Measurements from ENCODE around the gene GRAMD4. TPM values are rescaled to one million over a fixed set of nuclear protein-coding genes. Genes with fewer than 3 reads are reported as not detected.

The GRAMD4 gene
- total and polyA plus RNA-seq, 10 of the 15 experiments (the other 5 are each of a cell fraction or from before 2014, with no cell fraction given), result 0.21 to 45.5 (median 10.6) TPM

GRCh38 chr22:46677323-46678002 lies 57.3 kb downstream of the GRAMD4 start:
- TF ChIP-seq HDAC6 (IDR thresholded peaks at IDR 0.05; ENCODE audit: unreplicated experiment) (no peak), SIX5 (IDR thresholded peaks at IDR 0.05; ENCODE audit: low read depth, low read length, severe bottlenecking) (no peak), NFIC (IDR thresholded peaks at IDR 0.05; ENCODE audit: low read depth, low read length) (no peak), CBFB (IDR thresholded peaks at IDR 0.05; ENCODE audit: low read depth) (no peak), SP1 (IDR thresholded peaks at IDR 0.05; ENCODE audit: low read depth, low read length) (no peak), CREB1 (IDR thresholded peaks at IDR 0.05; ENCODE audit: low read depth) (no peak), RB1 (IDR thresholded peaks at IDR 0.05; ENCODE audit: borderline replicate concordance) (no peak), WRNIP1 (IDR thresholded peaks at IDR 0.05; ENCODE audit: borderline replicate concordance, low read depth, low read length) (no peak), FOS (IDR thresholded peaks at IDR 0.05; ENCODE audit: borderline replicate concordance, extremely low read depth, insufficient read length) (no peak), CEBPB (IDR thresholded peaks at IDR 0.05; ENCODE audit: borderline replicate concordance in 1 of 2, low read depth in 2 of 2, low read length in 2 of 2) (no peak), GABPA (IDR thresholded peaks at IDR 0.05; ENCODE audit: low read depth) (no peak), ZNF622 (IDR thresholded peaks at IDR 0.05) (no peak), ZNF687 (IDR thresholded peaks at IDR 0.05) (no peak), STAT3 (IDR thresholded peaks at IDR 0.05; ENCODE audit: low read depth, low read length) (no peak), MYC (IDR thresholded peaks at IDR 0.05; ENCODE audit: insufficient read depth, insufficient read length, insufficient replicate concordance, low read length, severe bottlenecking) (no peak), KAT2A (conservative IDR thresholded peaks at IDR 0.05; ENCODE audit: control insufficient read depth, low read depth, low read length) (no peak), ZSCAN29 (IDR thresholded peaks at IDR 0.05) (no peak), ATF7 (IDR thresholded peaks at IDR 0.05; ENCODE audit: low read depth) (no peak)
- Histone ChIP-seq H3K9ac (ENCODE audit: control insufficient read depth, insufficient read depth, low read length) (no peak overlapping the region), H3K4me2 (ENCODE audit: control insufficient read depth, insufficient read depth) (no peak overlapping the region), H3K79me2 (ENCODE audit: control insufficient read depth, insufficient read depth, low read length) (no peaks in the 10 kb centered on the region), H3K4me3 (no peak overlapping the region), H2AFZ (ENCODE audit: control insufficient read depth, low read depth, low read length) (no peak overlapping the region), H4K20me1 (ENCODE audit: control insufficient read depth, insufficient read depth) (0 out of 2 replicates have a peak, but pooled peaks cover 2% of the 10 kb centered on the region), H3K4me1 (ENCODE audit: control insufficient read depth, insufficient read depth, low read length) (peaks cover 8% of the 10 kb centered on the region), H3K27ac (ENCODE audit: control insufficient read depth, insufficient read depth) (no peak overlapping the region), H3K36me3 (ENCODE audit: control insufficient read depth in 2 of 2, insufficient read depth in 2 of 2, low read length in 1 of 2) (peaks cover 0 to 7% of the 10 kb centered on the region in 2 experiments; a peak in 3 of 4 replicates), H3K27me3 (replicated peaks in 1 of 2; ENCODE audit: control insufficient read depth in 2 of 2, insufficient read depth in 2 of 2, low read length in 1 of 2) (no peaks in the 10 kb centered on the region), H3K9me3 (replicated peaks; ENCODE audit: control insufficient read depth, insufficient read depth, low read length) (no peaks in the 10 kb centered on the region)
- POLR2A ChIA-PET, result no interaction called here
- in situ Hi-C loops (cut with MboI), result no loop called here
- ATAC-seq, result no peak
- CTCF ChIA-PET, result interaction anchor here (0.6 kb wide), 1 partner anchor 44 kb away, joined by 3 read pairs; no protein-coding TSS in a partner anchor
- RAD21 ChIA-PET (ENCODE audit: unreplicated experiment), result no interaction called here
- SMC1A ChIA-PET (ENCODE audit: uncharacterized antibody, unreplicated experiment), result no interaction called here
- no peak for DNase-seq (ENCODE audit: low read depth, low spot score)
- BruUV-seq (replicated peaks), result TSS peak; percentile 70
- intact Hi-C loops (cut with micrococcal nuclease; ENCODE audit: unreplicated experiment), result no loop called here
- 71% methylated on average over 27 of the region's 28 CpGs for WGBS (ENCODE audit: insufficient coverage, insufficient replicate concordance, low lambda C conversion rate, missing lambda C conversion rate)
- FAIRE-seq, result no peak
